ENCODE measurements around the gene ZPBP2.

DNA sequence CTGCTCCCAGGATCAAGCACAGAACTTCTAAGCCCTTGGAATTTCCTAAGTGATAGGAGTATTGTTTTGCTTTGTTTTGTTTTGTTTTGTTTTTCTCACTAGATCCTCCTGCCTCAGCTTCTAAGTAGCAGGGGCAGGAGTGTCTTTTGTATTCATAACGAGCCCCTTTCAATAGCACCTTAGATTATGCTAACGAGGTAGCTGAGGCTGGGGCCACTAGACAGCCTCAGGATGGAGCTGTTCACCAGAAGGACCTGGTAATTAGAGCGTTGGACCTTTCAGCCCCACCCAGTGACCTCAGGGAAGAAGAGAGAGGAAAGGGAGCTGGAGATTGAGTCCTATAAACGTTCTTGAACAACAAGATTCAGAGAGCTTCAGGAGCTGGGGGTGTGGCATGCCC lies 47.5 kb upstream of the ZPBP2 start:
- no peak for TF ChIP-seq CTCF (IDR thresholded peaks at IDR 0.05; ENCODE audit: low read length)
- TF ChIP-seq EZH2 (IDR thresholded peaks at IDR 0.05; ENCODE audit: borderline replicate concordance, low read length), result no peak

All from OCI-LY1 (cell line).